HG02938 (cell line): ENCODE data around the gene SEMA5A.
"Not testable (repeated sequence)": the region's sequence is repeated elsewhere in the genome, so short reads cannot be mapped to it uniquely, and the experiment has no call there.

Experiments
- ATAC-seq: cut with Tn5 transposase; IDR thresholded peaks from one replicate; pipeline ENCODE4 v1.9.1; 2021; ENCODE audit warnings: mild to moderate bottlenecking, moderate library complexity; ENCODE audit not compliant: unreplicated experiment

SEMA5A gene

GRCh38 chr5:9363449-9363848, 182.4 kb downstream of the SEMA5A start:
- peak; percentile 21 for ATAC-seq

DNA sequence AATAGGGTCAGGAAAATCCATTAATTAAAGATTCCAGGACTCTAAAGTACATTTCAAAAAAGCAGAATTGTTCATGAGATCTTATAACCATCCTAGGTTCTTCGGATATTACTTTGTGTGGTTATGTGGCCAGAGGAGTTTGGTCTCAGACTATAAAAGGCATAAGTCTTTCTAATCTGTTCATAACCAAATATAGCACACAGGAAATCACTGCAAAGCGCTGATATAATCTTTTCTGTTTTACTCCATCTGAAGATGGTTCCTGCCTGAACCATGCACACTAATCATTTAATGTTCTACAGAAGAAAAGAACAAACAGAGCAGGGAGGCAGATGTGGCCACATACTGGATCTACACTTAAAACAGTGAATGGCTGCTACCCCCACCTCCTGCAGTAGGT, 182.8 kb downstream of the SEMA5A start:
- ATAC-seq, result peak; percentile 56

- peak; percentile 41 for ATAC-seq
Observed at GRCh38 chr5:9362600-9362999, 183.3 kb downstream of the SEMA5A start.

GRCh38 chr5:9361835-9362234, 184.0 kb downstream of the SEMA5A start:
- peak; percentile 62 for ATAC-seq

DNA sequence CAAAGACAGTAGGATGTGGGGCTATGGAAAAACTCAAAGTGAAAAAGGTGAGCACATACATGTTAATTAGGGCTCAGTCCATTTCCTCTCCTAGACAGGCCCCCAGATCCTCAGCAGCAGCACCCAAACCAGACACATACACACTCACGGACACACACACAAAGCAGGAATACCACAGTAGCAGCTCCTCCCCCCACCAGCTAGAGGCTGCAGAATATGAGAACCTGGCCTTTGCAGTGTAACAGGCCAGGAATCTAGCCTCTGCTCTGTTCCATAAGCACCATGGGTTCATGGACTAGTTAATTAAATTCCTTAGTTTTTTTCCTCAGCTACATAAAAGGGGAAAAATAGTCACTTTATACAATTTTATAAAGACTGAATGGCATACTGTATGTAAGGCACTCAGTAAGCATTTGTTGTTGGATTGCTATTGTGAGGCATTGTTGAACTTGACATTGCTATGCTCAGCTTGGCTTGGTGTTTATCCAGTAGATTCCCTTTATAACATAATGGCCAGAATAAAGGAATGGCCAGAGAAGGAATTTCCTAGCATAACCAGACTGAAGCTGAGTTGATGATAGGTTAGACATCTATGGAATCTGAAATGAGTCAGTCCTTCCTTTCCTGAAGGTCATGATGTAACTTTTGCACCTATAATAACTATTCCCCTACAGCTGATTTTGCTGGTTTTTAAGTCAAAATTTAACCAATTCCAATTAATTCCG, 186.8 kb downstream of the SEMA5A start:
- no peak for ATAC-seq

DNA sequence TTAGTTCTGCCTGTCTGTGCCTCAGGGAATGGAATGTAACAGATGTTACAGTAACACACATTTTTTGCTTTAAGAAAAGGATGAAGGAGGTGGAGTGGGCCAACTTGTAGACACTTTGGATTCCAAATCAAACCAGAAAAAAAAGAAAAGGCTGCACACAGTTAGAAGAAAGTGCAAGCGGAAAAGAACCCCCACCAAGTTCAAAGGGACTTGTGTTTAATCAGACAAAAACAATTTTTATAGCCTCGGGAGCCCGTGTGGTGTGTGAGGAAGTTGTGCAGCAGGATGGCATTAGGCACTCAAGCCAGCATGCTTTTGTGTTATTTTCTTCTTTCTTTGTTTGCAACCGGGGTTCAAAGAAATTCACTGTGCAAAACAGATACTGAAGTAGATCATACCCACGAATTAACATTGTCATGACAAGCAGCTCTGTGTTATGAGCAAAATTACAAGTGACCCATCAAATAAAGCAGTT, 189.5 kb downstream of the SEMA5A start:
- no peak for ATAC-seq

- ATAC-seq, result no peak
Observed at GRCh38 chr5:9354336-9355081, 191.4 kb downstream of the SEMA5A start.

DNA sequence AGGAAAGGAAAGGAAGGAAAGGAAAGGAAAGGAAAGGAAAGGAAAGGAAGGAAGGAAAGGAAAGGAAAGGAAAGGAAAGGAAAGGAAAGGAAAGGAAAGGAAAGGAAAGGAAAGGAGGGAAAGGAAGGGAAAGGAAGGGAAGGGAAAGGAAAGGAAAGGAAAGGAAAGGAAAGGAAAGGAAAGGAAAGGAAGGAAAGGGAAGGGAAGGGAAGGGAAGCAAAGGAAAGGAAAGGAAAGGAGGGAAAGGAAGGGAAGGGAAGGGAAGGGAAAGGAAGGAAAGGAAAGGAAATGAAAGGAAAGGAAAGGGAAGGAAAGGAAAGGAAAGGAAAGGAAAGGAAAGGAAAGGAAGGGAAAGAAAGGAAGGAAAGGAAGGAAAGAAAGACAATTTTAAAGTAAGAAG, 192.8 kb downstream of the SEMA5A start:
- ATAC-seq, result not testable (repeated sequence)

GRCh38 chr5:9351546-9351945, 194.3 kb downstream of the SEMA5A start:
- ATAC-seq, result no peak

DNA sequence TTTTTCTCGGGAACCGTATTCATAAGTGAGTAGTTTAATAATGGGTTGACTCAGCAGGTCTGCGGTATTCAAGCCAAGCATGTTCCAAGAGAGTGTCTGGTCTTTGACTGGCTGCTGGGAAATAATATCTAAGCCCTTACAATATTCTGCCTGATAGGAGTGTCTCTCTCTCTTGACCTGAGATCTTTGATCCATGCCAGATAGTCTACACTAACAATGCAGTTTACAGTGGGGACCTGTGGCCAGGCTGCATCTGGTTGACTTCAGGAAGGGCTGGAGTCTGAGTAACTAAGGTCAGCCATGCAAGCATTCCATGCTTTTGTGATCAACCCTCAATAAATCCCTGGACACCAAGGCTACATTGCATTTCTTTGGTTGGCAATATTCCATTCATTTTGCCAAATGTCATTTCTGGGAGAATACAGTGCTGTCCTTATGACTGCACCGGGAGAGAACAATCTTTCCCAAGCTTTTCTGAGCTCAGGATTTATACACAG, 195.5 kb downstream of the SEMA5A start:
- ATAC-seq, result no peak

GRCh38 chr5:9348401-9348996, 197.4 kb downstream of the SEMA5A start:
- no peak for ATAC-seq

DNA sequence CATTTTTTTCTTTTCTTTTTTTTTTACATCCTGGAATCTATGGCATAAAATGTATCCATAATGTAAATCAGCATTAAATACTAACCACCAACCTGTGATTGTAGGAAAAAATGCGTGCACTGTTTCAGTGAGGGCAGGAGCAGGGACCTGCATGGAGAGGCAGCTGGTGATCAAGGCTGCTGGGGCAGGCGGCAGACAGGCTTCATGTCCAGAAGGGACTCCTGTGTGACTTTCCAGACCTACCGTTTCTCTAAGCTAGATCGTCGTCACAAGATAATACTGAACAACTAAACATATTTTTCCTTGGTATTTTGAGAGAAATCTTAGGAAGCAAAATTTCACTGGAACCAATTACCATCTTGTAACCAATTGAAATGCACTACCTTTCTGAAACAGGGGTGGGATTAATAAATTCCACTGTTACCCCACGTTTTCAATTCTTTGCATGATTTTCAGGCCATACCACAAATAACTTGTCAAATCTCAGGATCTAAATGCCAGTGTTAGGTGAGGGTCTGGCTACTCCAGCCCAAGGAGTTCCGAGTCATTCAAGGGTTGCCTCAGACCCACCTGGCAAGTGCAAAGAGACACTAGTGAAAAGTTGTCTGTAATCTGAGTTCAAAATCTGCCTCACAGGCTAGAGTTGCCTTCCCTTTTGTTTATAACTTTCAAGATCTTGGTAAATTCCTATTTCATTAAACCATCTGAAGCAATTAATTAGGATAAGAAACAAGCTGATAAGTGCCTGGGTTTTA, 198.2 kb downstream of the SEMA5A start:
- ATAC-seq, result no peak

DNA sequence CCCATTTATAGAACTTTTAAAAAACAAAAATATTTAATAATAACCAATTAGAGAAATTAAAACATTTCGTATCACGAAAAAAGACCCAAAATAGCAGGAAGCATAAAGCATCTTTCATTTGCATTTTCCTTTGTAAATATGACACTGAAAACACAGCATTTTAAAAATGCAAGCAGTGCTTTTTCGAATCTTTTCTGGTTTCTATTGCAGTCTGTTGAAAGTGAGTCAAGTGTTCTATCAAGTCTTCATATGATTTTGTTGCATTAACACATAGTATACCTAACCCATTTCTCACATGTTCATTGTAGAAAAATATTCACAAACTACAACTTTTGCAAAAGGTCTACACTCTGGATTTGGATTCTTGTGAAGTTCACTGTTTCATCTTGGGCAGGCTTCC, 198.8 kb downstream of the SEMA5A start:
- ATAC-seq, result no peak

DNA sequence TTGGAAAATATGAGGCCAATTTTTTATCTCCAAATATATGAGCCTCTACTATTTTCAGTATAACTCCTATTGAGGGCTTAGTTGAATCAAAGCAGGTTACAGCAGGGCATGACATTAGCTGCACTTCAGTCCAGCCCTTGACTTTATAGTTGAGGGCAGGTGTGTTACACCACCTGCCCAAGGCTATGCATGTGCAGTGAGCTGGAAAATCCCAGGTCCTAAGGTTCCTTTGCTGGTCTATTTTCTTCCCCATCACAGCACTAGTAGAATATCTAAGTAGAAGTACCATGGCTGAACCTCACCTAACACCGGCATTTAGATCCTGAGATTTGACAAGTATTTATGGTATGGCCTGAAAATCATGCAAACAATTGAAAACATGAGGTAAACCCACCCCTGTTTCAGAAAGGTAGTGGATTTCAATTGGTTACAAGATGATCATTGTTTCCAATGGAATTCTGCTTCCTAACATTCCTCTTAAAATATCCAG, 201.1 kb downstream of the SEMA5A start:
- ATAC-seq, result no peak

- no peak for ATAC-seq
Observed at GRCh38 chr5:9343146-9343850, 202.6 kb downstream of the SEMA5A start.

GRCh38 chr5:9342161-9342787, 203.6 kb downstream of the SEMA5A start:
- no peak for ATAC-seq

DNA sequence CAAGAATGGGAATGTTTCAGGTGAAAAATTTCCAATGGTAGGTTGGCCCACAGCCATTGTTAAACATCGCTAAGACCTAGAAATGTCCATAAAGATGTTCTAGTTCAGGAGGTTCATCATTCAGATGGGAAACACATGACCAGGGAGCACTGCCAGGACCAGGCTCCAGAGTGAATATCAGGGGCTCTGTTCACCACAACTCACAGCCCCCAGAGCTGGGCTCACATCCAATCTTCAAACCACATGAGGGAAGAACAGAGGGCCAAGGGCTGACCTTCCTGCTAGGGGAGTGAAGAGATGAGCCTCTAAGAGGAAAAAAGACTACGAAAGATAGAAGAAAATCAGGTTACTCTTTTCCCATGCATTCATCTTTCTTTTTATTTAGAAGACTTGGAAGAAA, 205.8 kb downstream of the SEMA5A start:
- ATAC-seq, result no peak

GRCh38 chr5:9339206-9339818, 206.6 kb downstream of the SEMA5A start:
- ATAC-seq, result peak; percentile 76

DNA sequence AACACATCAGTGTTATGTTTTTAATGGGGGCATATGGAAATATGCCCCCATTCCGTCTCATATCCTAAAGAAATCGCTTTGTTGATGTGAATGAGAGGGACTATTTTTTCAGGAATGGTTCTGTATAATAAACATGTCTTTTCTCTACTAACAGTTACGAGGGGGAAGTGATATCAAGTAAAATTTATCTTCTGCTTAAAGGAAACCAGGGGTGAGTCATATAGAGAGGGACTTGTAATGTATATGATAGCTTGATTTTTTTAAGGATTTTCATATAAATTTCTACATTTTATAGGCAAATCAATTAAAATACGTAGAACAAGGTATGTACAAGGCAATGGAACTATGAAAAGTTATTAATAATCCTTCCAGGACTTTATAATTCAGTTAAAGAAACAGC, 207.1 kb downstream of the SEMA5A start:
- ATAC-seq, result no peak
